Stimulated activated CD8-positive, alpha-beta memory T cell treated with anti-CD3 and anti-CD28 coated beads, Interleukin-7, amount 100 ng/mL, for 48 hours (primary cell): ENCODE results near the gene IGLL5.
"Not testable (repeated sequence)": the region's sequence is repeated elsewhere in the genome, so short reads cannot be mapped to it uniquely, and the experiment has no call there.

Experiments used
- DNase-seq, 2 donors: peaks; one replicate each; pipeline ENCODE4 v3.0.0-alpha.2; 2020; ENCODE audit warnings: low read depth in 1 of 2; ENCODE audit errors: extremely low read depth in 1 of 2

Gene IGLL5

GRCh38 chr22:22884010-22884887 is 3.4 kb upstream of the IGLL5 start:
- DNase-seq: peak; percentile 20 to 28

- peak; percentile 45 to 53 for DNase-seq
These were observed 2.5 kb upstream of the IGLL5 start for GRCh38 chr22:22884888-22885840.

- no peak for DNase-seq
These were observed 1.1 kb upstream of the IGLL5 start for GRCh38 chr22:22886546-22886945.

- no peak for DNase-seq
These were observed 1.1 kb downstream of the IGLL5 start for GRCh38 chr22:22888571-22889353.

GRCh38 chr22:22890085-22890484 is 2.5 kb downstream of the IGLL5 start:
- no peak for DNase-seq

- no peak for DNase-seq
These were observed 3.6 kb downstream of the IGLL5 start for GRCh38 chr22:22891139-22891621.

GRCh38 chr22:22892096-22893052 is 4.8 kb downstream of the IGLL5 start:
- no peak for DNase-seq

- no peak for DNase-seq
These were observed 5.6 kb downstream of the IGLL5 start for GRCh38 chr22:22893077-22893805.

- no peak for DNase-seq
These were observed 6.5 kb downstream of the IGLL5 start for GRCh38 chr22:22893891-22894739.

GRCh38 chr22:22894740-22895731 is 7.4 kb downstream of the IGLL5 start:
- DNase-seq: no peak

- DNase-seq: no peak
These were observed 8.3 kb downstream of the IGLL5 start for GRCh38 chr22:22895776-22896445.

GRCh38 chr22:22896601-22897000 is 9.0 kb downstream of the IGLL5 start:
- DNase-seq: no peak

GRCh38 chr22:22897091-22897490 is 9.5 kb downstream of the IGLL5 start:
- DNase-seq: no peak

- no peak for DNase-seq
These were observed 10.3 kb downstream of the IGLL5 start for GRCh38 chr22:22897947-22898346.

GRCh38 chr22:22898411-22898950 is 10.9 kb downstream of the IGLL5 start:
- DNase-seq: not testable (repeated sequence)
